Measurements from ENCODE around the gene GABRB1.
"Not testable (repeated sequence)": the region's sequence is repeated elsewhere in the genome, so short reads cannot be mapped to it uniquely, and the experiment has no call there.

Gene GABRB1

DNA sequence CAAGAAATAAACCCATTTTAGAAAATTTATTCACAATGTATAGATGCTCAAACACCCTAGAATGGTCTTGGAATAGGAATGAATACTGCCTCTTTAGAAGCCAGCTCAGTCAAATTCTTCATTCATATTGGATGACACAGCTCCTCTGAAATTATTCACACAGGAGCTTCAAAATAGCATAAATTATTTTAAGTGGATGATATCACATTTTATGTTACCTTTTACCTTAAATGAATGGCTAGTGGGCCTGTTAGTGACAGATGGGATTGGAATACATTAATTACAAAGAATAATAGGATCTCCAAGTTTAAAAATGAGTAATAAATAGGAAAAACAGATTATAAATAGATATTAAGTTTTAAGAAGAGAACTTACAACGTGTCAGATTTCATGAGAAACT, 184.4 kb downstream of the GABRB1 start:
- DNase-seq = no peak

DNA sequence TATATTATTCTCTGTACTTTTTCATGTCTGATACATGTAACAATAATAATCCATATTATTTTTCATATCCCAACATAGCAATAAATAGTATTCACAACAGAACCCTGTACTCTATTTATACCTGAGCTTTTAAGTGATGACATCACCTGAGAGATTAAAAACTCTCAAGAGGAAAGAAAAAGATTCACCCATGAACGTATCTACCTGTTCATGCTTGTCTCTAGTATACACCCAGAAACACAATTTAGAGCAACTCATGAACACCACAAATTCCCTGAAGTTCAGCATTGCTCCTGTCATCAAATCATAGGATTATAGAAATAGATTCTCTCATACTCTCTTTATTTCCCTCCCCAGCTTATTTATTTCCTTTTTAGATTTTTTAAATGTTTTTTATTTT, 185.9 kb downstream of the GABRB1 start:
- DNase-seq = no peak

DNA sequence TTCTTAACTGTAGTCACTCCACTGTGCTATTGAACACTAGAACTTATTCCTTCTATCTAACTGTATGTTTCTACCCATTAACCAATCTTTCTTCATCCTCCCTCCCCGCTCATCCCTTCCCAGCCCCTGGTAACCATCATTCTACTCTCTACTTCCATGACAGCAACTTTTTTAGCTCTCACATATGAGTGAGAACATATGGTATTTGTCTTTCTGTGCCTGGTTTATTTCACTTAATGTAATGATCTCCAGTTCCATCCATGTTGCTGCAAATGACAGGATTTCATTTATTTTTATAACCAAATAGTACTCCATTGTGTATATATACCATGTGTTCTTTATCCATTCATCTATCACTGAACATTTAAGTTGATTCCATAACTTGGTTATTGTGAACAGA, 186.5 kb downstream of the GABRB1 start:
- DNase-seq = no peak

DNA sequence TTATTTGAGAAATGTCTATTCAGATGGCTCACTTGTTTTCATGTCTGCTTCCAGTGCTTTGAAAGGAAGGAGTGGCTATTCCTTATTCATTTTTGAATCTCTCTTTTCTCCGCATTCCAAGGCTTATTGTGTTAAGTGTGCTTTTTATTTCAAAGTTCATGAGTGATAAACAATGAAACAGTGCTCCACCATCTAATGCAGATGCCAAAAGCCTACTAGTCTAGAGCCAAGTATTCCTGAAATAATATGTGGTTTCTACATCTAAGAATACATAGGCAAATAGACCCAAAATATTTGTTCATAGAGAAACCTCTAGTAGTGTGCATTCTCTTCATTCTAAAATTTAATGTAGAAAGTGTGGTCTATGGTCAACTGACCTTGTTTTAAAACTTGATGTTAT, 187.3 kb downstream of the GABRB1 start:
- DNase-seq = no peak

DNA sequence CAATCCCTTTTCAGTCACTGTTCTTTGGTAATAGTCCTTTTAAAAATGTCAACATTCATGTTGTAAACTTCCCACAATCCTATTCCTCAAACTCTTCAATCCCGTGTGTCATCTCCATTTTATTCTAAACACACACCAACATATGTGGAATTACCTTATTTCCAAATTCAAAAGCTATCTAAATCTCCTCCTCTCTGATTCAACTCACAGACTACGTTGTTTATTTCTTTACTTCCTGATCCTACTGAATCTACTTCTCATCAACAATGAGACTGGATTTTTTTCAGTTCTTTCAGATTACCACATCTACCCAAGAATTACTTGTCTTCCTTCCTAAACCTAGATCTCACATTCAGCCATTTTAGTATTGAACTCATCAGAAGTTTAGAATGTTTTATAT, 188.2 kb downstream of the GABRB1 start:
- DNase-seq = no peak

DNA sequence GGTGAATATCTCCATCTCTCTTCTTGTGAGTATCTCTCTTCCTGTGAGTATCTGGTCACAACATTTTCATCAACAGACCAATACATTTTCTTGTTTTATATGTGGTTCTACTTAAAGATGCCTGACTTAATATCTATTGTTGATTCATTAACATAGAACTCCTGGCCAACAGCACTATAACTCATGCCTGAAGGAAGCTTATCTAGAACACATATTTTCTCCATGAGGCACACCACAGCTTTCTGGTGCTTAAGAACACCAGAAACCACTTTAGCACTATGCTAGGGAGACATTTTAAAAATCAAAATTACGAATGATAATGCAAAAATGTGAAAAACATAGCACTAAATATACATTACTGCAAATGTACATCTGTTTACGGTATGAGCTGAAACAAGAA, 190.4 kb downstream of the GABRB1 start:
- no peak for DNase-seq

DNA sequence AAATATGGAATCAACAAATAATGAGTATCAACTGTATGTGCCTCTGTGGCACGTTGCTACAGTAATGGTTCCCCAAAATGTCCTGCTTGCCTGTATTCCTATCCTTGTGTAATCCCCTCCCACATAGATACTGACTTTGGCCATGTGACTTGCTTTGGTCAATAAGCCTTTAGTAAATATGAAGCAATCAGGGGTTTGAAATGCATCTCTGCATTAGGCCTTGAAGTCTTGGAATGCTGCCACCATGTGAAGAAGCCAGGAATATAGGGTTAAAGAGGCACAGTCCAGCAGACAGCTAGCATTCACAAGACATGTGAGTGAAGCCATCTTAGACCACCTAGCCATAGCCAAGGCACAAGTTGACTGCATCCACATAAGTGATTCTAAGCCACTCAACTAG, 190.9 kb downstream of the GABRB1 start:
- no peak for DNase-seq

DNA sequence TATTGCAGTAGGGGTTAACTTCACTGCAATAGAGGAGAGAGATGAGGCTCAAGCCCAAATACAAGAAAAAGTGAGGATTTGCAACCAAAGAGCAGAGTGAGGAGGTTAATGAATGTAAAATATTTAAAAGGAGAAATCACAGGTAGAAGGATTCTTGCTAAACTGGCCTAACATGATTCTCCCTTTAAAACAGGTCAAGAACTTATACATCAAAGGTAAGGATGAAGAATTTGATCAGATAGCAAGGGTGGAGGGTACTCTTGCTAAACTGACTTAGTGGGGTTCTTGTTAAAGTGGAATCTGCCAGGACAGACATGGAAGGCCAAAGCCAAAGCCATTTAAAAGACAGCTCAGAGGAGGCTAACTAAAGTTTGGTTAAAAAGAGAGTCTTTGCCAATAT, 193.0 kb downstream of the GABRB1 start:
- no peak for DNase-seq

DNA sequence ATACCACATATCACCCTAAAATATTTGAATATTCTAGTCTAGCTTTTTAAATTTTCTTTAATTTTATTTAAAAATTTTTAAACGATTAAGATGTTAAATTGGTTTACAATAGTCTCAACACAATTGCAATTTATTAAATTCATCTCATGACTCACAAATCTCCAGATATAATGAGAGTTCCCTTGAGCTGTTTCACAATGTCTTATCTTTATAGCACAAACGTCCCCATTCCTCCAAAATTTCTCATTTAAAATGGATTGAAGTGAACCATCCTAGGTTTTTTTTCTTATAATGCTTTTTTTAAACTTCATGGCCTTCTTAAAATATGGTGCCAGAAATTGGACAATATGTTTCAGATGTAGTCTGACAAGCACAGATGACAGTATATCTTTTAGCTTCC, 204.4 kb downstream of the GABRB1 start:
- DNase-seq = no peak

DNA sequence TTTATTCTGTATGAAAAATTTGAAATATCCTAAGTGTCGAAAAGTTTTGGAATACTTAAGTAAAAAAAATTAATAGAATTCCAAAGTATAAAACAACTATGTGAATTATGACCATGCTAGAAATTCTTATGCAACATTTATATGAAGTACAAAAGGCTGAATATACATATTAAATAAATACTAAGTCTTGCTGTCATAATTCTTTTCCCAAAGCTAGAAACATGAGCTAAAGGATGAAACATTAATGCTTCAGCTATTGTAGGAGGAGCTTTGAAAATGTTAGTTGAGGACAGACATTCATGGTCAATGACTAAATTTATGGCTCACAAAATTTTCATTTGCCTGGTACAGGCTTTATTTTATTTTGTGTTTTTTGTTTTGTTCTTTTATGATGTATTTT, 207.3 kb downstream of the GABRB1 start:
- DNase-seq = no peak

DNA sequence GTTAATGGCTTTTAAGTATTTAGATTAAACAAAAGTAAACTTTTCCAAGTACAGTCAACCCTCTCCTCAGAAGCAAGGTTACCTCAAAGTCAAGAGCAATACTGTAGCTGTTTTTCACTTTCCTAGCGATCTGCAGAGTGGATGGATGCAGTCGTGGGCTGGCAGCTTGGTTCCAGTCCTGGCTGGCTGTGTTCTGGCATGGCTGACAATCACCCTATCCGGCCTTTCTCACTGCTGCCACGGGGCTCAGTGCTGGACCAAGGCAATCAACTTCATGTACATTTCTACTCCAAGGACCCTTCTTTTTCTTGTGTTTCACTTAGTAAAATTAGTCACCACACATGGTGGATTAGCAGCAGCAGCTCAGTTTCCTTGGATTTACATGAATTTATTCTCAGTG, 208.3 kb downstream of the GABRB1 start:
- DNase-seq = no peak

DNA sequence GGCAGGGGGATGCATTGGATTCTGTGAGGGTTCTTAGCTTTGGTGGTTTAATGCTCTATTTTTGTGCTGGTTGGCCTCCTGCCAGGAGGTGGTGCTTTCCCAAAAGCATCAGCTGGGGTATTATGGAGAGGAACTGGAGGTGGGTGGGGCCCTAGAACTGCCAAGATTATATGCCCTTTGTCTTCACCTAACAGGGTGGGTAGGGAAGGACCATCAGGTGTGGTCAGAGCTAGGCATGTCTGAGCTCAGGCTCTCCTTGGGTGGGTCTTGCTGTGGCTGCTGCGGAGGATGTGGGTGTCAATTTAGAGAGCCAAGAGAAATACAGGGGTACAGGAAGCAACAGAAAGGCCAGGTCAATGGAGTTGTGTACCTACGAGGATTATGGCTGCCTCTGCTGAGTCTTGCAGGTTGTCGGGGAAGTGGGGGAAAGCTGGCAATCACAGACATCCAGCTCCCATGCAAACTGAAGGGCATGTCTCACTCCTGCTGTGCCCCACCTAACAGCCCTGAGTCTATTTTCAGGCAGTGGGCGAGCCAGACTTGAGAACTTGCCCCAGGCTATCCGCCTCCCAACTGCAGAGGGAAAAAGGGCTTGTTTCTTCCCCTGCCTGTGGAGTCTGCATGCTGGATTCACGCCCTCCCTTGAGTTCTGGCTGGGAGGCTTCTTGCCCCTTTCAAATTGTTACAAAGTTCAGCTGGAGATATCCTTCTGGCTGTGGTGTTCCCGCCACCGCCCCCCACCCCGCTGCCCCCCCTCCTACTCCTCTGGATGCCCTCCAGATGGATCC, 220.2 kb downstream of the GABRB1 start:
- DNase-seq = no peak

DNA sequence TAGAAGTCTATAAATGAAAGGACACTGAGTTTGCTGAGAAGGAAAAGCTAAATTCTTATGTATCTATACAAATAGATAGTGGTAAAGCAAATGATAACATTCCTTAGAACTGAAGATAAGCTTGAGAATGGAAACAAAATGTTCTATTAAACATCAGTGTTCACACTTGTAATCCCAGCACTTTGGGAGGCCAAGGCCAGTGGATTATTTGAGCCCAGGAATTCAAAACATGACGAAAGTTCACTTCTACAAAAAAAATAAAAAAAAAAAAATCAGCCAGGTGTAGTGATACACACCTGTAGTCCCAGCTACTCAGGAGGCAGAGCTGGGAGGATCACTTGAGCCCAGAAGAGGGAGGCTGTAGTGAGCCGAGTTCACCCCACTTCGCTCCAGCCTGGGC, 232.4 kb downstream of the GABRB1 start:
- no peak for DNase-seq

DNA sequence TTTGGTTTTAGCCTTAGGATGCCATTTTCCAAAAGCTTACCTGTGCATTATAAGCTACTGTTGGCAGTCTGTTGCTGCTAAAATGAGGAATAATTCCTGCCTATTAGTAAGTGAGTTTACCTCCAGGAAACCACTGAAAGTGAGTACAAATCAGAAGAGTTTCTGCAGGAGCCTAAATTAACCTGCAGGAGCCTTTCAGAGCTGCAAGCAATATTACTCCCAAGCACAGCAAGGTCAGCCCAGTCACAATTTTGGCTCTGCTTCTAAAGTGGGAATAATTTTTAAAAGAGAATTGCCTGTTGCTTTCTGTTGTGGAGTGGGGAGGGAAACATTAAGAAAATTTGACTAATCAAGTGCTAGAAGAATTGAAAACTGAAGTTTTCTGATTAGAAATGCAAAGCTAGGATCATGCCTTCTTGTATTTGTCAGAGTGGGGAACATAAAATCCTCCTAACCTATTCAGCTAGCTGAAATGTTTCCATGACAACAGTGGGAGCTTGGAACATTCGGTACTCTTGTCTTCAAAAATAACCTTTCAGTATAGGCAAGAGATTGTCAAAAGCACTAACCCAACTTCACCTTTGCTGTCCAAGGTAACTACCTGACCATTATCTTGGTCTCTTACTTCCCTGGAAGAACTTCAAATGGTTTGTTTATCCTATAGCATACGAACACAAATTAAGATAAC, 239.0 kb downstream of the GABRB1 start:
- DNase-seq = no peak

DNA sequence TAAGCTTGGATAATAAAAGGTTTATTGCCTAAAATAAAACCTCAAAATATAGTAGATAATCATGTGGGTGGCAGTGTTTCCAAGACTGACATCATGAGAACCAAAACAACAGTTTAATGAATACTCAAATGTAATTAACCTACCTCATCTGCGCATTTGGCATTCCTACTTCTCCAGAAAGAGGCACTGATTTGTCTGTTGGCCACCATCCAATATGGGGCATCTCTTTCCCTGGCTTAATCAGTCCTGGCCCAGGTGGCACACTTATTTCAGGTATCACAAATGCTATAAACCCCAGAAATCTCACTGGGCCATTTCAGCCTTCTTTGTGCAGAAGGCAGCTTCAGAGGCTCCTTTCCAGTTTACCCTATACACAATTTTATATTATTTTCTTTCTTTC, 239.9 kb downstream of the GABRB1 start:
- no peak for DNase-seq

DNA sequence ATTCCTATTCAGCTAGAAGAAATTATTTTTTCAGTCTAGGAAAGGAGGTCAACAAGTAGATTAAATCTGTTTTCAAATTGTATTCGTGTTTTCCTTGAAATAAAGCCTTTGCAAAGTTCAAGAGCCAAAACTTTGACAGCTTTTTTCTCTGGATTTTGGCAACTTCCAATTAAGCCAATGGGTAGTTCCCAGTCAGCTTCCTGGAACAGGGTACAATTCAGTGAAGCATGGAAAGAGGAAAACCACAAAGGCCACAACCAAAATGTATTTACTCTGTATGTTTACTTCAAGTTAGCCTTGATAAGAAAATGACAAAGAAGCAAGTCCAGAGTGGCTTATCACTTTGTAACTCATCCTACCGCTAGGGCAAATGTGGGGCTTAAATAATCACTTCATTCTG, 243.5 kb downstream of the GABRB1 start:
- DNase-seq = no peak

DNA sequence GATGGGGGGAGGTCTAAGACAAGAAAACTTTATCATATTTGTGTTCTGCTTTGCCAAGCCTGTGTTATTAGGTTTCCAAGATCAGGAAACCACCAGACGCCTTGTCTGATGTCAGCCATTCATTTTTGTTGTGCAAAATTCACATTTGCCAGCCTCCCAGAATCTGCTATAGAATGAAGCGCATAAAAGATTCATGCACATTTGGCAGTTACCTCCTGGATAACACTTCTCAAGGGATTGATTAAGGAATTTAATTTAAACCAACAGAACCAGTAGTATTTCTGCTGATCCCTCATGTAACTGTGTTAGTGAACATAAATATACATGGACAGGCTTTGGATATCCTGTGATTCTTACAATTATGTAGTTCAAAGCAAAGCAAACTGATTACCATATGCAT, 244.2 kb downstream of the GABRB1 start:
- DNase-seq = no peak

DNA sequence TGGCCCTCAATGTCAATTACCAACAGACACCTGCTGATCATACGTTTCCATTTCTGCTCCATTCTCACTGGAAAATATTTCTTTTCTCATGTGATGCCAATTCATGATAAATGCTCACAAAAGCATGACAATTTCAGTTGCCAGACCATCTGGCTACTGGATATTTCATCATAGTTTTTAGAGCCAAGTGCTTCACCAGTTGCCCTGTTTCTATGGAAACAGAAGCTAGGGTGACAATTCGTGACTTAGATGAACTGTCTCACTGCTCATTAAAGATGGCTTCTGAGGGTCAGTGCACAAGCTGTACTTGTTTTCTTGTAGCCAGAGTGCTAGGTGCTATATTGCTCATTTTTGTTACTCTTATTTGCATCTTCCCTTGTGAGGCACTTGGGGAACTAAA, 247.3 kb downstream of the GABRB1 start:
- no peak for DNase-seq

DNA sequence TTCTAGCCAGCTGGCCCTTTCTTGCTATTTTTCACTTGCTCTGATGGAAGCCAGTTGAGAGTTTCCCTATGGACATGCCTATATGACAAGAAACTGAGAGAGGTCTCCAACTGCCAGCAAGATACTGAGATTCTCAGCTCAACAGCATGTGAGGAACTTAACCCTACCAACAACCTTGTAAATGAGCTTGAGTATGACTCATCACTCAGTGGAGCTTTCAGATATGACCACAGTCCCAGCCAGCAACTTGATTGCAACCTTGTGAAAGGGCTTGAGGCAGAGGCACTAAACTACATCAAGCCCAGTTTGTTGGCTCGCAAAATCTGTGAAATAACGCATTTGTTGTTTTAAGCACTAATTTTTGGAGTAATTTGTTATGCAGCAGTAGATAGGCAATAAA, 256.4 kb downstream of the GABRB1 start:
- no peak for DNase-seq

DNA sequence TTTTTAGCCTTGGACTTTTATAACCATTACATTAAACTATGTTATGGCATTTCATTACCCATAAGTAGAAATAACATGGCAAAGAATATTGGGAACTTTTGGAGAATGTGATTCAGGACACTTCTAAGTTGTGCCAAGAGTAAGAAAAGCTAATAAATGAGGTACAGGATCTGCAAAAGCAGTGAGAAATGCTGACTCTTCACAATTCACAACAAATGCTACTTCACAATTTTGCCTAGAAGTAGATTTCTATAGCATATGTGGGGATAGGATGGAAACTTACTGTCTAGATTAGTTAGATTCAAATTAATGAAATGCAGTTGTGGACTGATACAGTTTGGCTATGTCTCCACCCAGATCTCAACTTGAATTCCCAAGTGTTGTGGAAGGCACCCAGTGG, 258.4 kb downstream of the GABRB1 start:
- DNase-seq = no peak

DNA sequence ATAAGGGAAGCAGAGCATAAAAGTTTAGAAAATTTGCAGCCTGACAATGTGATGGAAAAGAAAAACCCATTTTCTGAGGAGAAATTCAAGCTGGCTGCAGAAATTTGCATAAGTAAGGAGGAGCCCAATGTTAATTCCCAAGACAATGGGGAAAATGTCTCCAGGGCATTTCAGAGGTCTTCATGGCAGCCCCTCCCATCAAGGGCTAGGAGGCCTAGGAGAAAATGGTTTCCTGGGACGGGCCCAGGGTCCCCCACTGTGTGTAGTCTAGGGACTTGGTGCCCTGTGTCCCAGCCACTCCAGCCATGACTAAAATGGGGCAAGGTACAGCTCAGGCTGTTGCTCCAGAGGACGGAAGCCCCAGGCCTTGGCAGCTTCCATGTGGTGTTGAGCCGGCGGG, 259.5 kb downstream of the GABRB1 start:
- DNase-seq = not testable (repeated sequence)

DNA sequence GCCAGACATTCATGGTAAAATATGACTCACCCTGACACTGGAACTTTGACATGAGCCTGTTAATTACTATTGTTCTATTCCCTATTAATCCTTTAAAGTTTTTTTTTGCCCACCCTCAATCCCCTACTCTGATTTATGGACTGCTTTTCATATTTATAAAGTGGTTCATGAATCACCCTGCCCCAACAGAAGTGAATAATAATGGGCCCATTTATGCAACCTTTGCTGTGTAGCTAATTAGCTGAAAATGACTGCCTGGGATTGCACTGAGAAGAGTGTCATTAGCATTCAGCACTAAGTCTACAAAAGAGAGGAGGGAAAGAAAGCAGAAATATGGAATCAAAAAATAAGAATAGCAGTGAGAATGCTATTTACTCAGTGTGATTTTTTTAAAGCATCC, 277.8 kb downstream of the GABRB1 start:
- DNase-seq = no peak

DNA sequence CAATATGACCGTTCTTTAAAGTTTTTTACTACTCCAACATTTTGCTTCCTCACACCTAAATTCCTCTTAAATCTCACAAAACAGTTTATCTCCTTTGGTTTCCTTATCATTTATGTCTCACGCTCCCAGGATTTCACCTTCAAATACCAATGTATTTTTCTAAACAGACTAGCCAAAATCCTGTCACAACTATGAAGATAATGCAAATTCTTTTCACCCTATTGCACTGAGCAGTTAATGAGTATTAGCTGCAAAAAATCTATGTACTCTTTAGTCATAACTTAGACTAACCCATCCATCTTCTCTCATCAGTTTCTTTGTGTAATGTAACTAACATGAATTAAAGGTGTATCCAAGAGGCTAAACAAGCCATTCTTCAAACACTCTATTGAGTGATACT, 280.8 kb downstream of the GABRB1 start:
- no peak for DNase-seq

DNA sequence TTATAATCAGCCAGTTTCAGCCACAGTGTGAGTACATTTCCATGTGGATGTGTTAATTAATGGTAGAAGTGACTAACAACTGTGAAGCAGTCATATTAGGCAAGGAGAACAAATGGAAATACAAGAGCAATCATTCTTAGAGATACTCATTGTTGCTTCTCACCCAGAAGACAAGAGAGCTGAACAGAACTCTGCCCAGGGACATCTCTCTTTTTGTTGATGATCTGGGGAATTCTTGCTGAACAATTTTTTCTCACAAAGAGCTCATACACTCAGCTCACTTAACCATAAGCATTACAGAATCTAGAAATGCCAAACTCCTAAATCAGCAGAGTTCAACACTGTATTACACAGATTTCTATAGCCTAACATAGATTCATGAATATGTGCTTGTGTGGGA, 282.0 kb downstream of the GABRB1 start:
- DNase-seq = no peak

DNA sequence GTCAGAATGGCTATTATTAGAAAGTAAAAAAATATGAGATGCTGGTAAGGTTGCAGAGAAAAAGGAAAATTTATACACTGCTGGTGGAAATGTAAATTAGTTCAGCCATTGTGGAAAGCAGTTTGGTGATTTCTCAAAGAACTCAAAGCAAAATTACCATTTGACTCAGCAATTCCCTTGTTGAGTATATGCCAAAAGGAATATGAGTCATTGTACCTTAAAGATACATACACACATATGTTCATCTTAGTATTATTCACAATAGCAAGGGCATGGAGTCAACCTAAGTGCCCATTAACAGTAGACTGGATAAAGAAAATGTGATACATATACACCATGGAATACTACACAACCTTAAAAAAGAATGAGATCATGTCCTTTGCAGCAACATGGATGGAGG, 284.0 kb downstream of the GABRB1 start:
- DNase-seq = no peak

Data from NCI-H2227 treated with DMSO at 0.1 percent for 48 hours (cell line).